ENCODE results near the gene POLK.

Gene POLK

GRCh38 chr5:75511435-75512382 lies at the start of gene POLK, which contains the start of gene CERT1:
POLK (plus strand) TSS chr5:75511891.
CERT1 (minus strand) TSS chr5:75511629; CDS start chr5:75511207, 422 bp downstream.
- H4K20me1 ChIP-seq (ENCODE audit: insufficient read depth, low read length), result 0 out of 2 replicates have a peak, but pooled peaks cover 3% of the 10 kb centered on the region
- H3K9me2 ChIP-seq (replicated peaks; ENCODE audit: insufficient read depth, low read length), result no peaks in the 10 kb centered on the region
- H3K4me1 ChIP-seq (ENCODE audit: low read length), result peaks cover 25% of the 10 kb centered on the region
- peak; percentile 98 for DNase-seq
- H3K27ac ChIP-seq (ENCODE audit: low read length), result peak within 1 kb of the TSS; percentile 50; the same call in 1 of the 2 replicates
- peak within 1 kb of the TSS; percentile 97 for H3K4me3 ChIP-seq (ENCODE audit: low read length)
- peak within 1 kb of the TSS; percentile 80 for H3K9ac ChIP-seq (ENCODE audit: low read length)
- H3K9me3 ChIP-seq (replicated peaks; ENCODE audit: insufficient read depth, low read length), result no peaks in the 10 kb centered on the region
- H3K36me3 ChIP-seq (replicated peaks; ENCODE audit: insufficient read depth, low read length), result no peaks in the 10 kb centered on the region
- H2AFZ ChIP-seq (ENCODE audit: low read length), result peak within 1 kb of the TSS; percentile 93
- H3K4me2 ChIP-seq (ENCODE audit: low read depth, low read length), result peak within 1 kb of the TSS; percentile 88
- H3K79me2 ChIP-seq (ENCODE audit: low read length), result peaks cover 85% of the 10 kb centered on the region
- no peaks in the 10 kb centered on the region for H3F3A ChIP-seq (ENCODE audit: insufficient read depth, low read length)
- TF ChIP-seq EZH2phosphoT487 (IDR thresholded peaks at IDR 0.05; ENCODE audit: low read length) (no peak), CTCF (IDR thresholded peaks at IDR 0.05; ENCODE audit: low read length) (no peak), EZH2 (optimal IDR thresholded peaks at IDR 0.05; ENCODE audit: low read depth, low read length) (no peak)
- H3K27me3 ChIP-seq (replicated peaks; ENCODE audit: insufficient read depth, low read length), result no peaks in the 10 kb centered on the region

GRCh38 chr5:75463726-75464125 lies 48.0 kb upstream of the POLK start:
- Histone ChIP-seq H3K4me1 (ENCODE audit: low read length) (peaks cover 10% of the 10 kb centered on the region), H3K9ac (ENCODE audit: low read length) (no peak overlapping the region), H3F3A (ENCODE audit: insufficient read depth, low read length) (no peaks in the 10 kb centered on the region), H3K4me3 (ENCODE audit: low read length) (no peak overlapping the region), H2AFZ (ENCODE audit: low read length) (no peak overlapping the region), H3K27ac (ENCODE audit: low read length) (no peak overlapping the region), H3K79me2 (ENCODE audit: low read length) (peaks cover 59% of the 10 kb centered on the region), H3K4me2 (ENCODE audit: low read depth, low read length) (no peak overlapping the region), H3K9me2 (replicated peaks; ENCODE audit: insufficient read depth, low read length) (no peaks in the 10 kb centered on the region), H3K36me3 (replicated peaks; ENCODE audit: insufficient read depth, low read length) (no peaks in the 10 kb centered on the region), H4K20me1 (ENCODE audit: insufficient read depth, low read length) (no peaks in the 10 kb centered on the region; the same call in 1 of the 2 replicates), H3K27me3 (replicated peaks; ENCODE audit: insufficient read depth, low read length) (no peaks in the 10 kb centered on the region), H3K9me3 (replicated peaks; ENCODE audit: insufficient read depth, low read length) (no peaks in the 10 kb centered on the region)
- no peak for DNase-seq
- TF ChIP-seq CTCF (IDR thresholded peaks at IDR 0.05; ENCODE audit: low read length) (no peak), EZH2 (optimal IDR thresholded peaks at IDR 0.05; ENCODE audit: low read depth, low read length) (no peak), EZH2phosphoT487 (IDR thresholded peaks at IDR 0.05; ENCODE audit: low read length) (no peak)

- Histone ChIP-seq H3K9ac (ENCODE audit: low read length) (no peak overlapping the region), H3K9me3 (replicated peaks; ENCODE audit: insufficient read depth, low read length) (no peaks in the 10 kb centered on the region), H3K9me2 (replicated peaks; ENCODE audit: insufficient read depth, low read length) (no peaks in the 10 kb centered on the region), H3K4me1 (ENCODE audit: low read length) (peaks cover 10% of the 10 kb centered on the region), H3F3A (ENCODE audit: insufficient read depth, low read length) (no peaks in the 10 kb centered on the region), H3K79me2 (ENCODE audit: low read length) (peaks cover 68% of the 10 kb centered on the region), H3K36me3 (replicated peaks; ENCODE audit: insufficient read depth, low read length) (no peaks in the 10 kb centered on the region), H4K20me1 (ENCODE audit: insufficient read depth, low read length) (no peaks in the 10 kb centered on the region; the same call in 1 of the 2 replicates), H3K27ac (ENCODE audit: low read length) (no peak overlapping the region), H3K27me3 (replicated peaks; ENCODE audit: insufficient read depth, low read length) (no peaks in the 10 kb centered on the region), H3K4me2 (ENCODE audit: low read depth, low read length) (no peak overlapping the region), H2AFZ (ENCODE audit: low read length) (no peak overlapping the region), H3K4me3 (ENCODE audit: low read length) (no peak overlapping the region)
- TF ChIP-seq CTCF (IDR thresholded peaks at IDR 0.05; ENCODE audit: low read length) (no peak), EZH2phosphoT487 (IDR thresholded peaks at IDR 0.05; ENCODE audit: low read length) (no peak)
- DNase-seq, result no peak
Measured at GRCh38 chr5:75465480-75465879, 46.2 kb upstream of the POLK start.
